Upper lobe of left lung (tissue), 4 donors: ENCODE data around the gene ARID3C.

Source experiments
- CTCF ChIP-seq, 6 experiments: fragments of 450-650 bp in 4 of 6; fragments of 200-600 bp in 2 of 6; sonication (generic) in 2 of 6; IDR thresholded peaks; one replicate each; pipeline ENCODE4 v1.5.1; 2016 to 2019; ENCODE audit warnings: antibody characterized with exemption in 6 of 6
- POLR2A ChIP-seq, 4 donors: fragments of 450-650 bp; IDR thresholded peaks; one replicate each; pipeline ENCODE4 v1.5.1; 2016 to 2017; ENCODE audit warnings: antibody characterized with exemption in 4 of 4, mild to moderate bottlenecking in 2 of 4
- POLR2AphosphoS5 ChIP-seq, 2 donors: sonication (generic); formaldehyde crosslinking; IDR thresholded peaks; one replicate each; pipeline ENCODE4 v1.5.1; 2017; ENCODE audit warnings: antibody characterized with exemption in 2 of 2

- TF ChIP-seq CTCF (IDR thresholded peaks at IDR 0.05) (peak in 1 of 6 experiments; percentile 15), POLR2A (IDR thresholded peaks at IDR 0.05) (no peak), POLR2AphosphoS5 (IDR thresholded peaks at IDR 0.05) (no peak)
Observed at GRCh38 chr9:34628656-34629490, at the start of gene ARID3C.
